BE2C (cell line): ENCODE measurements around the gene SECTM1.
"Not testable (repeated sequence)": the region's sequence is repeated elsewhere in the genome, so short reads cannot be mapped to it uniquely, and the experiment has no call there.

Source experiments
- DNase-seq: peaks from one replicate; pipeline ENCODE4 v3.0.0-alpha.2; 2020
- H3K27me3 ChIP-seq: fragments of 250-450 bp; sonication (Bioruptor Pico); 2 replicates; pipeline ENCODE4 v1.5.1; 2020; ENCODE audit warnings: mild to moderate bottlenecking
- H3K36me3 ChIP-seq: fragments of 250-450 bp; sonication (Bioruptor Pico); 2 replicates; pipeline ENCODE4 v1.5.1; 2020; ENCODE audit warnings: mild to moderate bottlenecking
- H3K4me1 ChIP-seq: fragments of 250-450 bp; sonication (Bioruptor Pico); 2 replicates; pipeline ENCODE4 v1.5.1; 2020
- H3K4me3 ChIP-seq: 2 replicates; pipeline ENCODE4 v1.5.1; 2011; ENCODE audit warnings: low read depth, low read length
- H3K9me3 ChIP-seq: fragments of 250-450 bp; sonication (Bioruptor Pico); 2 replicates; pipeline ENCODE4 v1.5.1; 2020
- TF ChIP-seq, protein P1 (sequence below): IDR thresholded peaks from 2 replicates; pipeline ENCODE4 v1.5.1; 2012; ENCODE audit warnings: mild to moderate bottlenecking, low read depth, low read length

The SECTM1 gene

GRCh38 chr17:82377924-82378740, 44.6 kb upstream of the SECTM1 start:
- Histone ChIP-seq H3K27me3 (peaks cover 50% of the 10 kb centered on the region), H3K4me1 (no peaks in the 10 kb centered on the region; the same call in 1 of the 2 replicates), H3K36me3 (no peaks in the 10 kb centered on the region), H3K4me3 (no peak overlapping the region), H3K9me3 (no peaks in the 10 kb centered on the region)
- DNase-seq = no peak
- TF ChIP-seq, protein P1, sequence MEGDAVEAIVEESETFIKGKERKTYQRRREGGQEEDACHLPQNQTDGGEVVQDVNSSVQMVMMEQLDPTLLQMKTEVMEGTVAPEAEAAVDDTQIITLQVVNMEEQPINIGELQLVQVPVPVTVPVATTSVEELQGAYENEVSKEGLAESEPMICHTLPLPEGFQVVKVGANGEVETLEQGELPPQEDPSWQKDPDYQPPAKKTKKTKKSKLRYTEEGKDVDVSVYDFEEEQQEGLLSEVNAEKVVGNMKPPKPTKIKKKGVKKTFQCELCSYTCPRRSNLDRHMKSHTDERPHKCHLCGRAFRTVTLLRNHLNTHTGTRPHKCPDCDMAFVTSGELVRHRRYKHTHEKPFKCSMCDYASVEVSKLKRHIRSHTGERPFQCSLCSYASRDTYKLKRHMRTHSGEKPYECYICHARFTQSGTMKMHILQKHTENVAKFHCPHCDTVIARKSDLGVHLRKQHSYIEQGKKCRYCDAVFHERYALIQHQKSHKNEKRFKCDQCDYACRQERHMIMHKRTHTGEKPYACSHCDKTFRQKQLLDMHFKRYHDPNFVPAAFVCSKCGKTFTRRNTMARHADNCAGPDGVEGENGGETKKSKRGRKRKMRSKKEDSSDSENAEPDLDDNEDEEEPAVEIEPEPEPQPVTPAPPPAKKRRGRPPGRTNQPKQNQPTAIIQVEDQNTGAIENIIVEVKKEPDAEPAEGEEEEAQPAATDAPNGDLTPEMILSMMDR = no peak

- not testable (repeated sequence) for DNase-seq, H3K36me3 ChIP-seq, H3K9me3 ChIP-seq, H3K4me1 ChIP-seq, H3K4me3 ChIP-seq
- H3K27me3 ChIP-seq = peaks cover 54% of the 10 kb centered on the region
Measured at GRCh38 chr17:82377294-82377693, 43.7 kb upstream of the SECTM1 start.

- Histone ChIP-seq H3K4me3 (no peak overlapping the region), H3K27me3 (peaks cover 65% of the 10 kb centered on the region)
- TF ChIP-seq, protein P1 = no peak
Measured at GRCh38 chr17:82376042-82376730, 42.6 kb upstream of the SECTM1 start.

DNA sequence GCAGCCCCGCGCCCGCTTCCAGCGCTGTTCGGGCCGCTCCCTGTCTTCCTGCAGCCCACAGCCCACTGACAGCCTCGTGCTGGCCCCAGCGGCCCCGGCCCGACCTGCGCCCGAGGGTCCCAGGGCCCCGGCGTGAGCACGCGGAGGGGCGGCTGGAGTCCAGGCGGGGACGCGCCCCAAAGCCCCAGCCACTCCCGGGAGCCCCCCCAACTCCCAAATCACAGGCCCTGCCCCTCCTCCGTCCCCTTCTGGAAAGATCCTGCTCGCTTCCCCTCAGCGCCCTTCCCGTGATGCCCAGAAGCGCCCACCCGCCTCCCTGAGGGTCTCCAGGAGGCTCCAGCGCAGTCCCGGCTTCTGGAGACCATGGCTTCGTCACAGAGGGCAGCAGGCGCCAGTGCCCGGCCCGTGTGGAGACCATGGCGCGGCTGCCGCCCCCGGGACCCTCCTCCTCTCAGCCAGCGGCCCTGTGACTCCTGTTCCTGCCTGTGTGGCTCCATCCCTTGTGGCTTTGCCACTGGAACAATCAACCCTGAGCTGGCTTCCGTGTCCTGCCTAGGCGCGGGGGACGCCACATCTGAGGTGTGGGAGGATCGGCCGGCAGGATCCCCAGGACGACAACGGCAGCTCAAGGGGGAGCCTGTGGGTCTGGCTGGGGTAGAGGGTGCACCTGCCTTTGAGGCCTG, 41.9 kb upstream of the SECTM1 start:
- TF ChIP-seq, protein P1 = no peak
- Histone ChIP-seq H3K27me3 (peaks cover 68% of the 10 kb centered on the region), H3K4me1 (no peaks in the 10 kb centered on the region; the same call in 1 of the 2 replicates), H3K36me3 (no peaks in the 10 kb centered on the region), H3K4me3 (no peak overlapping the region), H3K9me3 (no peaks in the 10 kb centered on the region)
- no peak for DNase-seq

More at GRCh38 chr17:82376042-82376730, 42.6 kb upstream of the SECTM1 start:
- Histone ChIP-seq H3K9me3 (no peaks in the 10 kb centered on the region), H3K36me3 (no peaks in the 10 kb centered on the region), H3K4me1 (no peaks in the 10 kb centered on the region; the same call in 1 of the 2 replicates)
- no peak for DNase-seq

GRCh38 chr17:82374626-82375331, 41.2 kb upstream of the SECTM1 start:
- peaks cover 61% of the 10 kb centered on the region for H3K27me3 ChIP-seq
- H3K4me1 ChIP-seq = no peaks in the 10 kb centered on the region; the same call in 1 of the 2 replicates
- no peak overlapping the region for H3K4me3 ChIP-seq
- no peaks in the 10 kb centered on the region for H3K9me3 ChIP-seq
- no peak for DNase-seq
- TF ChIP-seq, protein P1 = no peak
- H3K36me3 ChIP-seq = no peaks in the 10 kb centered on the region
